Activated T-cell treated with anti-CD3 and anti-CD28 coated beads, Interleukin-2, amount 50 U/mL, for 72 hours (primary cell): ENCODE data around the gene EMB. TPM values are rescaled to one million over a fixed set of nuclear protein-coding genes. Genes with fewer than 3 reads are reported as not detected.
A peak's percentile ranks its signal among the peaks of the same experiment; 100 is the strongest.
"Not testable (repeated sequence)": the region's sequence is repeated elsewhere in the genome, so short reads cannot be mapped to it uniquely, and the experiment has no call there.

ENCODE experiments used
- ATAC-seq, 2 donors: fragments of 150-1000 bp; cut with Tn5 transposase; replicated peaks in 1 of 2; 2 replicates each; pipeline ENCODE4 v1.10.0; 2021; ENCODE audit warnings: moderate library complexity in 2 of 2, mild to moderate bottlenecking in 1 of 2
- DNase-seq, 2 donors: peaks; one replicate each; pipeline ENCODE4 v3.0.0; 2021 to 2022; ENCODE audit warnings: mixed read lengths in 1 of 2
- H3K27ac Mint-ChIP-seq: one replicate; pipeline ENCODE4 v1.8.0; 2022; ENCODE audit warnings: mild to moderate bottlenecking, moderate library complexity, mixed read lengths
- H3K27me3 Mint-ChIP-seq: one replicate; pipeline ENCODE4 v1.8.0; 2022; ENCODE audit warnings: low read depth, mixed read lengths
- H3K36me3 Mint-ChIP-seq, 2 donors: one replicate each; pipeline ENCODE4 v1.8.0; 2022; ENCODE audit warnings: mixed read lengths in 2 of 2, mild to moderate bottlenecking in 1 of 2; ENCODE audit not compliant: insufficient read depth in 2 of 2
- H3K4me1 Mint-ChIP-seq: one replicate; pipeline ENCODE4 v1.8.0; 2022; ENCODE audit warnings: low read depth, mixed read lengths
- H3K4me3 Mint-ChIP-seq, 2 donors: one replicate each; pipeline ENCODE4 v1.8.0; 2022; ENCODE audit warnings: mild to moderate bottlenecking in 2 of 2, mixed read lengths in 2 of 2, moderate library complexity in 2 of 2
- H3K9me3 Mint-ChIP-seq, 2 donors: one replicate each; pipeline ENCODE4 v1.8.0; 2022; ENCODE audit warnings: mixed read lengths in 2 of 2
- total RNA-seq, 2 donors: library from RNA; stranded (reverse); gene quantifications; one replicate each; pipeline ENCODE4 v1.2.3, GENCODE V29; 2022

The EMB gene
- total RNA-seq, 2 donors from 2014 or later = 68.0 to 94.6 TPM

DNA sequence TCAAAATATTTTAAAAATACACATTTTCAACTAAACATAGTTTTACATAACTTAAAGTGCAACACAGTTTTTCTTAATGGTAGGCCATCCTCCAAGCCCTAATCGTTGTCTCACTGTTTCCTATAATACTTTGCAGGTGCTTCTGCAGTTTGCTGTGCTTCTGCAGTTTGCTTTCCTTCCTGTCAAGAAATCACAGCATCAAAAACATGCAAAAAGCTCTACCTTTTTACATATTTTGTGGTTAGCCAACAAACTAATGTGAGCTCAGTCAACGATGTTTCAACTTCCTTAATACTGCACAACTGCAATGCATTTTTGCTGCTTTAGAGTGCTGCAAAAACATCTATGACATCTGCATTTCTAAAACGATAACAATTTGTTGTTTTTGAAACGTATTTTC lies 25.2 kb downstream of the EMB start:
- H3K27ac Mint-ChIP-seq = peak overlapping the region; percentile 87
- peak in 1 of 2 donors; percentile 39 for ATAC-seq
- H3K9me3 Mint-ChIP-seq = peaks cover 2 to 3% of the 10 kb centered on the region in 2 donors
- no peaks in the 10 kb centered on the region for H3K27me3 Mint-ChIP-seq
- peak overlapping the region in 1 of 2 donors; percentile 59 for H3K4me3 Mint-ChIP-seq
- peaks cover 4 to 14% of the 10 kb centered on the region in 2 donors for H3K36me3 Mint-ChIP-seq
- H3K4me1 Mint-ChIP-seq = peaks cover 73% of the 10 kb centered on the region
- no peak for DNase-seq

- not testable (repeated sequence) for ATAC-seq, H3K4me3 Mint-ChIP-seq, H3K27ac Mint-ChIP-seq, DNase-seq, H3K9me3 Mint-ChIP-seq, H3K27me3 Mint-ChIP-seq, H3K36me3 Mint-ChIP-seq
- H3K4me1 Mint-ChIP-seq = peaks cover 40% of the 10 kb centered on the region
Observed at GRCh38 chr5:50410932-50411331, 30.2 kb downstream of the EMB start.

DNA sequence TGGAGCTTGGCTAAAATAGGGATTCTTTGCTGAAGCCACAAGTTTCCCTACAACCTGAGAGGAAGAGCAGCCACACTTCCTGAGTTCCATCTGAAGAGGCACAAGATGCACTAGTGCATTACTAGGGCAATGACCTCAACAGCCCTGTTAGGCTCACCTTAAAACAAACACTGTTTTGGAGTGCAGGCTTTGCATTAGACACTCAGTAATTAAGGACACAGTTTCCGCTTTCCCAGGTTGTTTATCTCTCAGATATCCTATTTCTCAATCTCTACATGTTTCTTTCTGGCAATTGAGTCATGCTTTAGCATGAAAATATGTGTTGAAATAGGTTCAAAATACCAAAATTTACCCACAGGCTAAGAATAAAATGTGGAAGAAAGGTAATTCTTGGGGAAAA lies 34.2 kb downstream of the EMB start:
- Mint-ChIP-seq H3K9me3 (no peaks in the 10 kb centered on the region), H3K36me3 (peaks cover 0 to 13% of the 10 kb centered on the region in 2 donors), H3K4me3 (no peak overlapping the region), H3K4me1 (peaks cover 11% of the 10 kb centered on the region), H3K27ac (no peak overlapping the region), H3K27me3 (no peaks in the 10 kb centered on the region)
- ATAC-seq (no peak), DNase-seq (no peak)

DNA sequence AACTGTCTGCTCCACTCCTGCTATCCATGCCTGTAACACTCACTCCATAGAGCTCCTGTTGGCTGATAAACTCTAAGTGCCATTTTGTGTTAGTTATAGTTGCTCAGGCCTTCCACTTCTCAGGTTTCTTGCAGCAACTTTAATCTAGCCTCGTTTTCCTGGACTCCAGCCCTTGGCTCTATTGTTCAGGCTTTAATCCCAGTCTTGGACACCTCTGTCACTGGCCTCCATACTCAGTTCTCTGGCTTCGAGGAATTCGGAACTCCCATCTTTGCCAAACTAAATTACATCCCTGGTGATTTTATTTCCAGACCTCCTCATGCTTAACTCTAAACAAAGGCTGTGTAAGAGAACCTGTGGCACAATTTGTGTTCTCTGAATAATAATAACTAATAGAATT lies 39.8 kb downstream of the EMB start:
- Mint-ChIP-seq H3K27ac (no peak overlapping the region), H3K4me3 (no peak overlapping the region), H3K9me3 (no peaks in the 10 kb centered on the region), H3K4me1 (peaks cover 10% of the 10 kb centered on the region), H3K36me3 (peaks cover 2 to 7% of the 10 kb centered on the region in 2 donors), H3K27me3 (no peaks in the 10 kb centered on the region)
- ATAC-seq = no peak
- no peak for DNase-seq

DNA sequence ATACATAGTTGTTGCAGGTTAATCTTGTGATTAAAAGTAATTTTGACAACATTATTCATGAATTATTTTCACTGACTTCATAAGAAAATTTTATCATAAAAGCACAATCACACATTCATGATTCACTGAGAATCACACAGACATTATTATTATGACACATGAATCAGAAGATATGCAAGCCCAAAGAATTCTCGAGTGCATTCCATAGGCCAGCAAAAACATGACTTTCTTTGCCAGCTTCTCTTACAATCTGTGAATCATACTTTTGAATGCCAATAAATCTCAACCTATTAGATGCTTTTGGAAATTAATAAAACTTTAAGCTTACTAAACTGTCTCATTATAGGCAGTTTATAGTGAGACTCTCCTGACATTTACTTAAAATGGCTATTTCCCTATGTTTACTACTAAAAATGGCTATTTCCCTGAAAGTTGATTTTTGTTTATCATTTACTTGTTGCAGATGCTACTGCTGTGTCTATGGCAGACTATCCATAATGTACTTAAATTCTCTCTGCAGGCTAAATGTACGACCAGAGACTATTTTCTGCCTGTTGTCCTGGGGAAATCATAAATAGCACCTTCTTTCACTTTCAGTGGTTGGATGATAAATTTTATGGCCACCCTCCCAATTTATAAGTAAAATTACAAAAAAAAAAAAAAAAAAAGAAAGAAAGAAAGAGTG lies 47.0 kb downstream of the EMB start:
- not testable (repeated sequence) for H3K27ac Mint-ChIP-seq, H3K9me3 Mint-ChIP-seq, H3K4me1 Mint-ChIP-seq, ATAC-seq, DNase-seq, H3K27me3 Mint-ChIP-seq, H3K4me3 Mint-ChIP-seq
- H3K36me3 Mint-ChIP-seq = peaks cover 13 to 26% of the 10 kb centered on the region in 2 donors

GRCh38 chr5:50392289-50392688 lies 48.8 kb downstream of the EMB start:
- ATAC-seq = not testable (repeated sequence)

GRCh38 chr5:50384381-50384780 lies 56.7 kb downstream of the EMB start:
- Mint-ChIP-seq H3K36me3 (peaks cover 18 to 31% of the 10 kb centered on the region in 2 donors), H3K9me3 (peaks cover 0 to 12% of the 10 kb centered on the region in 2 donors)
- not testable (repeated sequence) for DNase-seq, H3K4me1 Mint-ChIP-seq, H3K4me3 Mint-ChIP-seq, H3K27ac Mint-ChIP-seq, H3K27me3 Mint-ChIP-seq, ATAC-seq

More at GRCh38 chr5:50392289-50392688, 48.8 kb downstream of the EMB start:
- H3K27me3 Mint-ChIP-seq, H3K4me3 Mint-ChIP-seq, H3K27ac Mint-ChIP-seq, H3K4me1 Mint-ChIP-seq, DNase-seq: not testable (repeated sequence)
- Mint-ChIP-seq H3K36me3 (peaks cover 24 to 40% of the 10 kb centered on the region in 2 donors), H3K9me3 (peaks cover 9 to 17% of the 10 kb centered on the region in 2 donors)

GRCh38 chr5:50376696-50377095 lies 64.4 kb downstream of the EMB start:
- not testable (repeated sequence) for DNase-seq, H3K27ac Mint-ChIP-seq
- H3K36me3 Mint-ChIP-seq = peaks cover 12 to 30% of the 10 kb centered on the region in 2 donors

DNA sequence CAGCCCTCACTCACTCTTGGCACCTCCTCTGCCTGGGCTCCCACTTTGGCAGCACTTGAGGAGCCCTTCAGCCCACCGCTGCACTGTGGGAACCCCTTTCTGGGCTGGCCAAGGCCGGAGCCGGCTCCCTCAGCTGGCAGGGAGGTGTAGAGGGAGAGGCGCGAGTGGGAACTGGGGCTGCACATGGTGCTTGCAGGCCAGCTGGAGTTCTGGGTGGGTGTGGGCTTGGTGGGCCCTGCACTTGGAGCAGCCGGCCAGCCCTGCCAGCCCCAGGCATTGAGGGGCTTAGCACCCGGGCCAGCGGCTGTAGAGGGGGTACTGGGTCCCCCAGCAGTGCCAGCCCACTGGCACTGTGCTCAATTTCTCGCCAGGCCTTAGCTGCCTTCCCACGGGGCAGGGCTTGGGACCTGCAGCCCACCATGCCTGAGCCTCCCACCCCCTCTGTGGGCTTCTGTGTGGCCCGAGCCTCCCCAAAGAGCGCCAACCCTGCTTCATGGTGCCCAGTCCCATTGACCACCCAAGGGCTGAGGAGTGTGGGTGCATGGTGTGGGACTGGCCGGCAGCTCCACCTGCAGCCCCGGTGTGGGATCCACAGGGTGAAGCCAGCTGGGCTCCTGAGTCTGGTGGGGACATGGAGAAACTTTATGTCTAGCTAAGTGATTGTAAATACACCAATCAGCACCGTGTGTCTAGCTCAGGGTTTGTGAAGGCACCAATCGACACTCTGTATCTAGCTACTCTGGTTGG lies 71.6 kb downstream of the EMB start:
- not testable (repeated sequence) for ATAC-seq, H3K4me3 Mint-ChIP-seq, DNase-seq, H3K27ac Mint-ChIP-seq, H3K27me3 Mint-ChIP-seq
- Mint-ChIP-seq H3K9me3 (peaks cover 5 to 15% of the 10 kb centered on the region in 2 donors), H3K36me3 (peaks cover 15 to 38% of the 10 kb centered on the region in 2 donors), H3K4me1 (peaks cover 14% of the 10 kb centered on the region)

More at GRCh38 chr5:50376696-50377095, 64.4 kb downstream of the EMB start:
- not testable (repeated sequence) for H3K4me3 Mint-ChIP-seq, ATAC-seq, H3K4me1 Mint-ChIP-seq, H3K27me3 Mint-ChIP-seq
- H3K9me3 Mint-ChIP-seq = peaks cover 10 to 11% of the 10 kb centered on the region in 2 donors

DNA sequence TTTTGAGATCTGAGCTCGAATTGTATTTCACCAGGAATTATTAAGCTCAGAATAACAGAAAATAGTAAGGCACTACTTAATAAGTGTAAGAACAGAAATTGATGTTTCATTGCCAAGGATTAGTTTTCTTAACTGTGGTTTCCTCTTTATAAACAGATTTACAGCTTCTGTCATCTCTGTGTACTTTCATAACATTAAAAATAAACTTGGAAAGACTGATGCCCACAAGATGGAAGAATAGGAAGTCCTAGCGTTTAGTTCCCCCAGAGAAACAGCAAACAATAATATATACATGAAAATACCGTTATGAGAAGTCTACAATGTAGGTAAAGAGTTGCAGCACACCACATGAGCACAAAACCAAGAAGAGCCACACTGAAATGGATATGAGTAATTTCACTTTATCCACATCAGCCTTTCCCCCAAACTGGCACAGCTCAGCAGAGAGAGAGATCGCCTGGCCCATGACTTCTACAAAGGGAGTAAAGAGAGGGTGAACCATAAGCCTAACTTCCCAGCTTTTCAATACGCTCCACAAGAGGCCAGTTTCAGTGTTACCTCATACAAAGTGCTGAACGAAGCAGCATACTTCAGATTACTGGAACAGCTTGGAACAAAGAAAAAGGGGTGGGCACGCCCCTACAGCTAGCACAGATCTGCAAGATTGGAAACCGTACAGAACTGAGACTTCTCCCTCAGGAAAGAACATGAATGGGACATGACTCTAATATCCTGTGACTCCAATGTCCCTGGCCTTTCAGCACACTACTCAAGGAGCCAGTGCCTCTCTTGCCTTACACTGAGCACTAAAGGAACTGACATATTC lies 75.4 kb downstream of the EMB start:
- peaks cover 14 to 37% of the 10 kb centered on the region in 2 donors for H3K36me3 Mint-ChIP-seq
- peak overlapping the region; percentile 71 for H3K27ac Mint-ChIP-seq
- H3K4me3 Mint-ChIP-seq = peak overlapping the region in 1 of 2 donors; percentile 10
- DNase-seq (peak in 1 of 2 donors; percentile 3), ATAC-seq (peak; percentile 20 to 66)
- H3K9me3 Mint-ChIP-seq = peaks cover 5 to 11% of the 10 kb centered on the region in 2 donors
- H3K4me1 Mint-ChIP-seq = peaks cover 26% of the 10 kb centered on the region
- H3K27me3 Mint-ChIP-seq = no peaks in the 10 kb centered on the region

GRCh38 chr5:50364535-50365309 lies 76.4 kb downstream of the EMB start:
- H3K9me3 Mint-ChIP-seq = peaks cover 5 to 11% of the 10 kb centered on the region in 2 donors
- not testable (repeated sequence) for ATAC-seq, H3K4me3 Mint-ChIP-seq, H3K27me3 Mint-ChIP-seq, DNase-seq
- H3K36me3 Mint-ChIP-seq = peaks cover 8 to 32% of the 10 kb centered on the region in 2 donors
- H3K27ac Mint-ChIP-seq = peak overlapping the region; percentile 71
- H3K4me1 Mint-ChIP-seq = peaks cover 26% of the 10 kb centered on the region

DNA sequence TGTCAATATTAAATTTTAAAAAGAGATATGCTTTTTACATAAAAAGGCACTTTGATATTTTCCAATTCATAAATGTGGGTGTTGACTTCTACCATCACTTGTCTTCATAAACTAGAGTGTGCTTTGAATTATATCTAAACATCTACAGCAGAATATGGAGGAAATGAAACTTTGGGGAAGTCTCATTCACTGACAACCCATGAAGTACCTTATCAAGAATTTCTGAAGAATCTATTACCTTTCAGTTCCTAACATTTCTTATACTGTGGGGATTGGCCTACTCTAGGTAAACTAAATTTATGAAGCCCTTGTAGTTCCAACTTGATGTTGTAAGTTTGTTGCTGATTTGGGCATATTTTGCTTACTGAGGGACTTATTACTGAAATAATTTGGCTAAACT lies 81.9 kb downstream of the EMB start:
- H3K27ac Mint-ChIP-seq = no peak overlapping the region
- DNase-seq = no peak
- peaks cover 1 to 7% of the 10 kb centered on the region in 2 donors for H3K9me3 Mint-ChIP-seq
- peaks cover 9% of the 10 kb centered on the region for H3K4me1 Mint-ChIP-seq
- no peak overlapping the region for H3K4me3 Mint-ChIP-seq
- no peaks in the 10 kb centered on the region for H3K27me3 Mint-ChIP-seq
- no peak for ATAC-seq
- H3K36me3 Mint-ChIP-seq = peaks cover 0 to 5% of the 10 kb centered on the region in 2 donors
